NCI-H526 (cell line): Measurements from ENCODE around the gene GLYAT.
"Not testable (repeated sequence)": the region's sequence is repeated elsewhere in the genome, so short reads cannot be mapped to it uniquely, and the experiment has no call there.

Experiments used
- DNase-seq, 2 experiments: peaks; one replicate each; lab custom pipeline; 2025; lab: John Stamatoyannopoulos, UW

Gene GLYAT

GRCh38 chr11:58677536-58677935 is 54.2 kb downstream of the GLYAT start:
- DNase-seq, result not testable (repeated sequence)

- DNase-seq, result no peak
Observed at GRCh38 chr11:58676563-58677135, 55.1 kb downstream of the GLYAT start.

GRCh38 chr11:58675334-58676155 is 56.2 kb downstream of the GLYAT start:
- DNase-seq, result peak; percentile 15 to 73

GRCh38 chr11:58674609-58675008 is 57.1 kb downstream of the GLYAT start:
- no peak for DNase-seq

- peak in 1 of 2 experiments; percentile 6 for DNase-seq
Observed at GRCh38 chr11:58671983-58672633, 59.6 kb downstream of the GLYAT start.

GRCh38 chr11:58659910-58660570 is 71.7 kb downstream of the GLYAT start:
- DNase-seq, result no peak

- DNase-seq, result no peak
Observed at GRCh38 chr11:58659404-58659803, 72.3 kb downstream of the GLYAT start.
